ENCODE data around the gene SOWAHB.

SOWAHB gene

DNA sequence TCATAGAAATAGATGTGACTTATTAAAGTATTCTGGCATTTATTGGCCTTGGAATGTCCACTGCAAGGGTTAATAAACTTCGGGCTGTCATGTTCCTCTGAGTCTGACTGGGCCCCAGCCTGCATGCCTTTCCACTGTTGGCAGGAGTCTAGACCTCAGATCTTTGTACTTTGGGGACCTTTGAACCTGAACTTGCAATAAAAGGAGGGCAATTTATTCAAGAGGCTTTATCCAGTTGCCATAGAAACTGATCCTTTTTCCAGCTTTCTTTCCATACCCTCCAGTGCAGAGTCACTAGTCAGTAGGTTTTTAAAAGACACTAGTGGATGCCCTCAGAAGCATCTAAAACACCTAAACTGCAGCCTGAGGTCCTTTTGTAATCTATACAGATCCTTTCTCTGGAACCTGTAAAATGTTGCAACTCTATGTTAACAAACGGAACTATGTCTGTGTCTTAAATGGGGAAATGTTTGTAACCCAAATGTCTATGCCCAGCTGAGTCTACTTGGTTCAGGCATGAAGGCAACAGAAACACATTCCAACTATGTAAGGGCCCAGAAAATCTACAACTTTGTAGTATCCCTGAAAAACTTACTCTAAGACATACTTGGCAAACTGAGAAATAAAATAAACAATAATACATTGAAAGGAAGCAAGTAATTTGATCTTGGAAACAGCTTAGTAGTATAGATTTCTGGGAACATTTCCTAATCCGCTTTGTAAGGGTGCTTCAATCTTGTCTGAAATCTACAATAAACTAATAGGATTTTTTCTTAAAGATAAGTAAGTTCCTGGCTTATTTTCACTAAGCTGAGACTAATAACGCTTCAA is 41.5 kb downstream of the SOWAHB start:
- DNase-seq (ENCODE audit: insufficient read length, low spot score): no peak
- no peak for FAIRE-seq

DNA sequence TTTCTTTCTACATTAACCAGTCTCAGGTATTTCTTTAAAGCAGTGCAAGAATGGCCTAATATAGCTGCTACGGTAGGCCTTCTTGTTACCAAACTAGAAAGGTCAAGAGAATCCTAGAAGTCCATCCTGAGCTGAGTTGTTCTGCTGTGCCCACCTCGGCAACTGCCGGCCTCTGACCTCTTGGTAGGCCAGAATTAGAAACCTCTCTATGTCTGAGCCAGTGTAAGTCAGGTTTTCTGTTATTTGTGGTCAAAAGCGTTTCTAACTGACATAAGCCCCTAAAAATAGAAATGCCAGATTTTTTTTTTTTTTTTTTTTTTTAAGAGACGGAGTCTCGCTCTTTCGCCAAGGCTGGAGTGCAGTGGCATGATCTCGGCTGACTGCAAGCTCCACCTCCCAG is 43.1 kb downstream of the SOWAHB start:
- FAIRE-seq (no peak), DNase-seq (ENCODE audit: insufficient read length, low spot score) (no peak)

DNA sequence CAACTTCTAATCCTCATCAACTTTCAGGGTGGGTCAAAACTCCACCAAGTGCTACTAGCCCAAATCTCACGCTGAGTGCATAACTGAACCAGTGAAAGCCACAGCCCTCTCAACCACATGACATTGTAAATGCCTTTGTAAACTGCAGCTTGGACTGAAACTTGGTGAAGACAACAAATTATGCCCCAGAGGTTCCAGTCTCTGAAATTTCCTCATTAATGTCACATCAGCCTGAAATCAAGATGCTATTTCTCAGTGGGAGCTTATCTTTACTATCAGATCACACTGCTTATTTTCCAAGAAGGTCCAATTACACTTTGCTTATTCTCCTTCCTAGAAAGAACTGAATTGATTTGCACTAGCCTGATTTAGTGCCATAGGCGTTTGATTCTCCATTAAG is 46.6 kb downstream of the SOWAHB start:
- DNase-seq (ENCODE audit: insufficient read length, low spot score) (no peak), FAIRE-seq (no peak)

DNA sequence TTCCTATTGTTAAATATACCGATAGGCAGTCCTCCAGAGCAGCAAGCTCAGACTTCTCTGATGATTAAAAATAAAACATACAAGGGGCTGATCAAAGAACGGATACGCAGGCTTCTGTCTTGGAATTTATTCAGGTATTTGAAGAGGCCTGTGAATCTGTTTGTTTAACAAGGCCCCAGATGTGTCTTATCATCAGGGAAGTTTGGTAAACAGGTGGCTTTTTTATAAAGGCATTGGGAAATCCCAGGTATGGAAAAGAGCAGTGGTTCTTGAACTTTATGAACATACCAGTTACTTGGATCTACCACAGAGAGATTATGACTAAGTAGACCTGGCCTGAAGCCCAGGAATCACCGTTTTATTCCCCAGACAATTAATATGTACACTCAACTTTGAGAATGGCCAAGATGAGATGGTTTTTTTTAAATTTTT is 47.9 kb downstream of the SOWAHB start:
- FAIRE-seq (no peak), DNase-seq (ENCODE audit: insufficient read length, low spot score) (no peak)
